Caco-2 (cell line): ENCODE data around the gene TTC7B. TPM values are rescaled to one million over a fixed set of nuclear protein-coding genes. Genes with fewer than 3 reads are reported as not detected.

Source experiments
- BruUV-seq: library from RNA; stranded (reverse); fragments of 400-500 nt; replicated peaks from 2 replicates; lab custom pipeline; 2021; lab: Mats Ljungman, UMichigan
- CTCF ChIA-PET: fragments of 300-600 bp; sonication (Branson Sonifier 250); formaldehyde crosslinking; loops from one replicate; lab custom pipeline; 2022; ENCODE audit warnings: antibody characterized with exemption; lab: Charles Lee
- POLR2A ChIA-PET: fragments of 300-600 bp; sonication (Branson Sonifier 250); formaldehyde crosslinking; loops from one replicate; lab custom pipeline; 2022; ENCODE audit warnings: antibody characterized with exemption; lab: Charles Lee
- DNase-seq, 2 experiments: peaks; one replicate each; pipeline versions ENCODE4 v3.0.0 to v3.0.0-alpha.2; 2020 to 2022
- H3K27me3 ChIP-seq: replicated peaks from 2 replicates; pipeline ENCODE4 v1.6.0; 2011; ENCODE audit warnings: low read length; ENCODE audit not compliant: control insufficient read depth, insufficient read depth
- H3K36me3 ChIP-seq: 2 replicates; pipeline ENCODE4 v1.5.1; 2011; ENCODE audit warnings: low read length; ENCODE audit not compliant: control insufficient read depth, insufficient read depth
- H3K4me1 ChIP-seq: fragments of 250-450 bp; sonication (Bioruptor Pico); 2 replicates; pipeline ENCODE4 v1.5.1; 2020; ENCODE audit warnings: mild to moderate bottlenecking
- H3K4me3 ChIP-seq: 2 replicates; pipeline ENCODE4 v1.5.1; 2011; ENCODE audit warnings: low read depth, mild to moderate bottlenecking, control low read depth, low read length
- H3K9me3 ChIP-seq: fragments of 250-450 bp; sonication (Bioruptor Pico); 2 replicates; pipeline ENCODE4 v1.5.1; 2020; ENCODE audit warnings: mild to moderate bottlenecking, moderate library complexity
- H3K27ac Mint-ChIP-seq: one replicate; pipeline ENCODE4 v1.8.0; 2022; ENCODE audit warnings: mixed read lengths; ENCODE audit not compliant: unreplicated experiment
- H3K27me3 Mint-ChIP-seq: one replicate; pipeline ENCODE4 v1.8.0; 2022; ENCODE audit warnings: mixed read lengths; ENCODE audit not compliant: insufficient read depth, unreplicated experiment
- H3K36me3 Mint-ChIP-seq: one replicate; pipeline ENCODE4 v1.8.0; 2022; ENCODE audit warnings: mild to moderate bottlenecking, mixed read lengths; ENCODE audit not compliant: insufficient read depth, unreplicated experiment
- H3K4me1 Mint-ChIP-seq: one replicate; pipeline ENCODE4 v1.8.0; 2022; ENCODE audit warnings: low read depth, mixed read lengths; ENCODE audit not compliant: unreplicated experiment
- H3K4me3 Mint-ChIP-seq: one replicate; pipeline ENCODE4 v1.8.0; 2022; ENCODE audit warnings: mild to moderate bottlenecking, moderate library complexity, mixed read lengths; ENCODE audit not compliant: unreplicated experiment
- H3K9me3 Mint-ChIP-seq: one replicate; pipeline ENCODE4 v1.8.0; 2022; ENCODE audit warnings: mixed read lengths; ENCODE audit not compliant: unreplicated experiment
- intact Hi-C: fragments of 100-400 bp; cut with micrococcal nuclease; formaldehyde crosslinking; loops from one replicate; pipeline ENCODE4 v1.10.0; 2022; ENCODE audit not compliant: unreplicated experiment
- total RNA-seq: library from RNA; stranded (reverse); gene quantifications from 2 replicates; pipeline ENCODE4 v1.2.3, GENCODE V29; 2022
- TF ChIP-seq, protein P1 (sequence below), 2 experiments: fragments of 200-600 bp in 1 of 2; IDR thresholded peaks; 1 replicate in 1 of 2; 2 replicates in 1 of 2; pipeline versions ENCODE4 v1.5.1 to v1.8.0; 2011 to 2022; ENCODE audit warnings: antibody characterized with exemption in 1 of 2, control low read depth in 1 of 2, inconsistent platforms in 1 of 2, low read depth in 1 of 2, low read length in 1 of 2, mild to moderate bottlenecking in 1 of 2, moderate library complexity in 1 of 2; ENCODE audit not compliant: insufficient read depth in 1 of 2, severe bottlenecking in 1 of 2, unreplicated experiment in 1 of 2

The TTC7B gene
- total RNA-seq, 1 experiment from 2014 or later, result 28.5 TPM

- no peaks in the 10 kb centered on the region for H3K4me1 Mint-ChIP-seq
- no peaks in the 10 kb centered on the region for H3K27me3 Mint-ChIP-seq
- no TSS peak for BruUV-seq
- POLR2A ChIA-PET, result no interaction called here
- H3K9me3 Mint-ChIP-seq, result no peaks in the 10 kb centered on the region
- no peak for DNase-seq
- no peak overlapping the region for H3K27ac Mint-ChIP-seq
- Histone ChIP-seq H3K36me3 (no peaks in the 10 kb centered on the region), H3K9me3 (no peaks in the 10 kb centered on the region), H3K27me3 (no peaks in the 10 kb centered on the region), H3K4me1 (no peaks in the 10 kb centered on the region), H3K4me3 (no peak overlapping the region)
- TF ChIP-seq, protein P1, sequence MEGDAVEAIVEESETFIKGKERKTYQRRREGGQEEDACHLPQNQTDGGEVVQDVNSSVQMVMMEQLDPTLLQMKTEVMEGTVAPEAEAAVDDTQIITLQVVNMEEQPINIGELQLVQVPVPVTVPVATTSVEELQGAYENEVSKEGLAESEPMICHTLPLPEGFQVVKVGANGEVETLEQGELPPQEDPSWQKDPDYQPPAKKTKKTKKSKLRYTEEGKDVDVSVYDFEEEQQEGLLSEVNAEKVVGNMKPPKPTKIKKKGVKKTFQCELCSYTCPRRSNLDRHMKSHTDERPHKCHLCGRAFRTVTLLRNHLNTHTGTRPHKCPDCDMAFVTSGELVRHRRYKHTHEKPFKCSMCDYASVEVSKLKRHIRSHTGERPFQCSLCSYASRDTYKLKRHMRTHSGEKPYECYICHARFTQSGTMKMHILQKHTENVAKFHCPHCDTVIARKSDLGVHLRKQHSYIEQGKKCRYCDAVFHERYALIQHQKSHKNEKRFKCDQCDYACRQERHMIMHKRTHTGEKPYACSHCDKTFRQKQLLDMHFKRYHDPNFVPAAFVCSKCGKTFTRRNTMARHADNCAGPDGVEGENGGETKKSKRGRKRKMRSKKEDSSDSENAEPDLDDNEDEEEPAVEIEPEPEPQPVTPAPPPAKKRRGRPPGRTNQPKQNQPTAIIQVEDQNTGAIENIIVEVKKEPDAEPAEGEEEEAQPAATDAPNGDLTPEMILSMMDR (IDR thresholded peaks at IDR 0.05; ENCODE audit: insufficient read depth in 1 of 2, low read depth in 1 of 2, low read length in 1 of 2, severe bottlenecking in 1 of 2, unreplicated experiment in 1 of 2), result no peak
- no peak overlapping the region for H3K4me3 Mint-ChIP-seq
- intact Hi-C loops, result no loop called here
- CTCF ChIA-PET, result no interaction called here
- H3K36me3 Mint-ChIP-seq, result no peaks in the 10 kb centered on the region
Observed at GRCh38 chr14:90608929-90609341, 207.3 kb downstream of the TTC7B start.

GRCh38 chr14:90608281-90608680 is 207.9 kb downstream of the TTC7B start:
- Histone ChIP-seq H3K4me3 (no peak overlapping the region), H3K4me1 (no peaks in the 10 kb centered on the region), H3K36me3 (no peaks in the 10 kb centered on the region), H3K9me3 (no peaks in the 10 kb centered on the region), H3K27me3 (no peaks in the 10 kb centered on the region)
- no peaks in the 10 kb centered on the region for H3K36me3 Mint-ChIP-seq
- intact Hi-C loops, result no loop called here
- no peak overlapping the region for H3K27ac Mint-ChIP-seq
- ChIA-PET CTCF (no interaction called here), POLR2A (no interaction called here)
- no peaks in the 10 kb centered on the region for H3K4me1 Mint-ChIP-seq
- H3K27me3 Mint-ChIP-seq, result no peaks in the 10 kb centered on the region
- no TSS peak for BruUV-seq
- DNase-seq, result no peak
- no peak overlapping the region for H3K4me3 Mint-ChIP-seq
- H3K9me3 Mint-ChIP-seq, result no peaks in the 10 kb centered on the region
- TF ChIP-seq, protein P1 (IDR thresholded peaks at IDR 0.05; ENCODE audit: insufficient read depth in 1 of 2, low read depth in 1 of 2, low read length in 1 of 2, severe bottlenecking in 1 of 2, unreplicated experiment in 1 of 2), result no peak

- no TSS peak for BruUV-seq
- POLR2A ChIA-PET, result no interaction called here
- CTCF ChIA-PET, result interaction anchor here (1.4 kb wide), 1 partner anchor 151 kb away, joined by 4 read pairs; no protein-coding TSS in a partner anchor
- Mint-ChIP-seq H3K4me3 (no peak overlapping the region), H3K4me1 (no peaks in the 10 kb centered on the region), H3K27ac (no peak overlapping the region), H3K27me3 (no peaks in the 10 kb centered on the region), H3K9me3 (no peaks in the 10 kb centered on the region), H3K36me3 (no peaks in the 10 kb centered on the region)
- H3K4me3 ChIP-seq, result no peak overlapping the region
- TF ChIP-seq, protein P1 (IDR thresholded peaks at IDR 0.05; ENCODE audit: insufficient read depth in 1 of 2, low read depth in 1 of 2, low read length in 1 of 2, severe bottlenecking in 1 of 2, unreplicated experiment in 1 of 2), result no peak
- no peaks in the 10 kb centered on the region for H3K9me3 ChIP-seq
- intact Hi-C loops, result no loop called here
- H3K4me1 ChIP-seq, result no peaks in the 10 kb centered on the region
- H3K36me3 ChIP-seq, result no peaks in the 10 kb centered on the region
- no peak for DNase-seq
- H3K27me3 ChIP-seq, result no peaks in the 10 kb centered on the region
Observed at GRCh38 chr14:90607141-90607540, 209.1 kb downstream of the TTC7B start.
